ENCODE measurements around the gene ALG3.

The ALG3 gene

GRCh38 chr3:184259878-184260723 lies 11.3 kb upstream of the ALG3 start:
- DNase-seq (ENCODE audit: low read depth in 2 of 2) = no peak

GRCh38 chr3:184259396-184259877 lies 10.7 kb upstream of the ALG3 start:
- no peak for DNase-seq (ENCODE audit: low read depth in 2 of 2)

- DNase-seq (ENCODE audit: low read depth in 2 of 2) = no peak
These were observed 10.2 kb upstream of the ALG3 start for GRCh38 chr3:184258926-184259325.

GRCh38 chr3:184257083-184257915 lies 8.5 kb upstream of the ALG3 start:
- no peak for DNase-seq (ENCODE audit: low read depth in 2 of 2)

- DNase-seq (ENCODE audit: low read depth in 2 of 2) = peak in 1 of 2 donors; percentile 18
These were observed 6.7 kb upstream of the ALG3 start for GRCh38 chr3:184255291-184256039.

- peak; percentile 83 to 90 for DNase-seq (ENCODE audit: low read depth in 2 of 2)
These were observed 1.5 kb upstream of the ALG3 start for GRCh38 chr3:184250167-184250828.

GRCh38 chr3:184249412-184250166 lies 827 bp upstream of the ALG3 start, which contains the start of gene EEF1AKMT4:
Gene EEF1AKMT4 (plus strand): TSS chr3:184249672. CDS start chr3:184249695, 23 bp downstream.
- peak; percentile 96 for DNase-seq (ENCODE audit: low read depth in 2 of 2)

GRCh38 chr3:184242297-184242685 lies 6.5 kb downstream of the ALG3 start:
- DNase-seq (ENCODE audit: low read depth in 2 of 2) = no peak

GRCh38 chr3:184241447-184242296 lies 7.1 kb downstream of the ALG3 start:
- no peak for DNase-seq (ENCODE audit: low read depth in 2 of 2)

- DNase-seq (ENCODE audit: low read depth in 2 of 2) = no peak
These were observed 7.7 kb downstream of the ALG3 start for GRCh38 chr3:184241141-184241446.

- no peak for DNase-seq (ENCODE audit: low read depth in 2 of 2)
These were observed 8.2 kb downstream of the ALG3 start for GRCh38 chr3:184240384-184241140.

- no peak for DNase-seq (ENCODE audit: low read depth in 2 of 2)
These were observed 9.1 kb downstream of the ALG3 start for GRCh38 chr3:184239708-184240107.

GRCh38 chr3:184239221-184239620 lies 9.5 kb downstream of the ALG3 start:
- DNase-seq (ENCODE audit: low read depth in 2 of 2) = no peak

- no peak for DNase-seq (ENCODE audit: low read depth in 2 of 2)
These were observed 10.4 kb downstream of the ALG3 start for GRCh38 chr3:184238246-184238818.

GRCh38 chr3:184237807-184238206 lies 11.0 kb downstream of the ALG3 start:
- DNase-seq (ENCODE audit: low read depth in 2 of 2) = no peak

- no peak for DNase-seq (ENCODE audit: low read depth in 2 of 2)
These were observed 11.6 kb downstream of the ALG3 start for GRCh38 chr3:184237211-184237610.

GRCh38 chr3:184236636-184237035 lies 12.1 kb downstream of the ALG3 start:
- DNase-seq (ENCODE audit: low read depth in 2 of 2) = no peak

- DNase-seq (ENCODE audit: low read depth in 2 of 2) = no peak
These were observed 12.7 kb downstream of the ALG3 start for GRCh38 chr3:184236033-184236410.
